ENCODE measurements around the gene STK32A.

DNA sequence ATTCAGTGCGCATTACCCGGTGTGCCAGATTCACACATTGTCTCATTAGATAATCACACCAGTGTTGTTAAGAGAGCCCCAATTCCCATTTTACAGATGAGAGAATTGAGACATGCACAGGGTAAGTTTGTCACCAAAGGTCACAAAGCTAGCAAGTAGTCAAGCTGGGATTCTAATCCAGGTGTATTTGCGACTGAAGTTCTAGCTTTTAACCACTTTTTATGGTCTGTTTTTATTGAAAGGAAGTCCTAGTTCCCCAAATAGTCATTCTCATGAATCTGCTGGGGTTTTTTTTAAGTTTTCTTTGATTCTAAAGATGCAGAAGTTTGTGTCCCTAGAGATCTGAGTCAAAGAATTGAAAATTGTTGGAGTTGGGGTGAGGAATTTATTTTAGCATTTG, 138.5 kb downstream of the STK32A start:
- TF ChIP-seq, protein P1, sequence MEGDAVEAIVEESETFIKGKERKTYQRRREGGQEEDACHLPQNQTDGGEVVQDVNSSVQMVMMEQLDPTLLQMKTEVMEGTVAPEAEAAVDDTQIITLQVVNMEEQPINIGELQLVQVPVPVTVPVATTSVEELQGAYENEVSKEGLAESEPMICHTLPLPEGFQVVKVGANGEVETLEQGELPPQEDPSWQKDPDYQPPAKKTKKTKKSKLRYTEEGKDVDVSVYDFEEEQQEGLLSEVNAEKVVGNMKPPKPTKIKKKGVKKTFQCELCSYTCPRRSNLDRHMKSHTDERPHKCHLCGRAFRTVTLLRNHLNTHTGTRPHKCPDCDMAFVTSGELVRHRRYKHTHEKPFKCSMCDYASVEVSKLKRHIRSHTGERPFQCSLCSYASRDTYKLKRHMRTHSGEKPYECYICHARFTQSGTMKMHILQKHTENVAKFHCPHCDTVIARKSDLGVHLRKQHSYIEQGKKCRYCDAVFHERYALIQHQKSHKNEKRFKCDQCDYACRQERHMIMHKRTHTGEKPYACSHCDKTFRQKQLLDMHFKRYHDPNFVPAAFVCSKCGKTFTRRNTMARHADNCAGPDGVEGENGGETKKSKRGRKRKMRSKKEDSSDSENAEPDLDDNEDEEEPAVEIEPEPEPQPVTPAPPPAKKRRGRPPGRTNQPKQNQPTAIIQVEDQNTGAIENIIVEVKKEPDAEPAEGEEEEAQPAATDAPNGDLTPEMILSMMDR (IDR thresholded peaks at IDR 0.05 in 2 of 3, conservative IDR thresholded peaks at IDR 0.05 in 1 of 3; ENCODE audit: borderline replicate concordance in 1 of 3, insufficient read depth in 1 of 3, low read depth in 2 of 3, low read length in 2 of 3): no peak
- TF ChIP-seq EZH2phosphoT487 (IDR thresholded peaks at IDR 0.05; ENCODE audit: borderline replicate concordance): no peak
- no peak for TF ChIP-seq POLR2A (IDR thresholded peaks at IDR 0.05; ENCODE audit: borderline replicate concordance, extremely low read depth, insufficient read depth, insufficient read length)
- TF ChIP-seq, protein P2, sequence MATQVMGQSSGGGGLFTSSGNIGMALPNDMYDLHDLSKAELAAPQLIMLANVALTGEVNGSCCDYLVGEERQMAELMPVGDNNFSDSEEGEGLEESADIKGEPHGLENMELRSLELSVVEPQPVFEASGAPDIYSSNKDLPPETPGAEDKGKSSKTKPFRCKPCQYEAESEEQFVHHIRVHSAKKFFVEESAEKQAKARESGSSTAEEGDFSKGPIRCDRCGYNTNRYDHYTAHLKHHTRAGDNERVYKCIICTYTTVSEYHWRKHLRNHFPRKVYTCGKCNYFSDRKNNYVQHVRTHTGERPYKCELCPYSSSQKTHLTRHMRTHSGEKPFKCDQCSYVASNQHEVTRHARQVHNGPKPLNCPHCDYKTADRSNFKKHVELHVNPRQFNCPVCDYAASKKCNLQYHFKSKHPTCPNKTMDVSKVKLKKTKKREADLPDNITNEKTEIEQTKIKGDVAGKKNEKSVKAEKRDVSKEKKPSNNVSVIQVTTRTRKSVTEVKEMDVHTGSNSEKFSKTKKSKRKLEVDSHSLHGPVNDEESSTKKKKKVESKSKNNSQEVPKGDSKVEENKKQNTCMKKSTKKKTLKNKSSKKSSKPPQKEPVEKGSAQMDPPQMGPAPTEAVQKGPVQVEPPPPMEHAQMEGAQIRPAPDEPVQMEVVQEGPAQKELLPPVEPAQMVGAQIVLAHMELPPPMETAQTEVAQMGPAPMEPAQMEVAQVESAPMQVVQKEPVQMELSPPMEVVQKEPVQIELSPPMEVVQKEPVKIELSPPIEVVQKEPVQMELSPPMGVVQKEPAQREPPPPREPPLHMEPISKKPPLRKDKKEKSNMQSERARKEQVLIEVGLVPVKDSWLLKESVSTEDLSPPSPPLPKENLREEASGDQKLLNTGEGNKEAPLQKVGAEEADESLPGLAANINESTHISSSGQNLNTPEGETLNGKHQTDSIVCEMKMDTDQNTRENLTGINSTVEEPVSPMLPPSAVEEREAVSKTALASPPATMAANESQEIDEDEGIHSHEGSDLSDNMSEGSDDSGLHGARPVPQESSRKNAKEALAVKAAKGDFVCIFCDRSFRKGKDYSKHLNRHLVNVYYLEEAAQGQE (IDR thresholded peaks at IDR 0.05; ENCODE audit: low read depth): no peak
- TF ChIP-seq POLR2AphosphoS5 (IDR thresholded peaks at IDR 0.05; ENCODE audit: low read depth, low read length): no peak
- no peak for TF ChIP-seq SP1 (IDR thresholded peaks at IDR 0.05; ENCODE audit: low read depth)
- no peak for TF ChIP-seq EZH2 (IDR thresholded peaks at IDR 0.05)
- no peak for TF ChIP-seq RAD21 (IDR thresholded peaks at IDR 0.05; ENCODE audit: low read depth)
- no peak for TF ChIP-seq JUND (IDR thresholded peaks at IDR 0.05)
